Neural cell (in vitro differentiated cells): ENCODE data around the gene TBC1D19.

Experiments used
- EZH2 ChIP-seq: fragments of 200-600, 300-800 bp; shearing (Covaris generic), sonication (generic); IDR thresholded peaks from 2 replicates; pipeline ENCODE4 v1.6.1; 2014; ENCODE audit warnings: antibody characterized with exemption, low read length, borderline replicate concordance, mild to moderate bottlenecking; ENCODE audit not compliant: insufficient read depth, poor library complexity, severe bottlenecking
- POLR2AphosphoS5 ChIP-seq: IDR thresholded peaks from 2 replicates; pipeline ENCODE4 v1.6.1; 2012
- RAD21 ChIP-seq: fragments of 450-650 bp; conservative IDR thresholded peaks from 2 replicates; pipeline ENCODE4 v1.6.1; 2014; ENCODE audit warnings: antibody characterized with exemption, mild to moderate bottlenecking, moderate library complexity
- TF ChIP-seq, protein P1 (sequence below): fragments of 450-650 bp; IDR thresholded peaks from 2 replicates; pipeline ENCODE4 v1.5.1; 2014; ENCODE audit warnings: antibody characterized with exemption, mild to moderate bottlenecking, moderate library complexity; ENCODE audit not compliant: poor library complexity, severe bottlenecking
- TF ChIP-seq, protein P2 (sequence below): IDR thresholded peaks from 2 replicates; pipeline ENCODE4 v1.6.1; 2012; ENCODE audit warnings: borderline replicate concordance

DNA sequence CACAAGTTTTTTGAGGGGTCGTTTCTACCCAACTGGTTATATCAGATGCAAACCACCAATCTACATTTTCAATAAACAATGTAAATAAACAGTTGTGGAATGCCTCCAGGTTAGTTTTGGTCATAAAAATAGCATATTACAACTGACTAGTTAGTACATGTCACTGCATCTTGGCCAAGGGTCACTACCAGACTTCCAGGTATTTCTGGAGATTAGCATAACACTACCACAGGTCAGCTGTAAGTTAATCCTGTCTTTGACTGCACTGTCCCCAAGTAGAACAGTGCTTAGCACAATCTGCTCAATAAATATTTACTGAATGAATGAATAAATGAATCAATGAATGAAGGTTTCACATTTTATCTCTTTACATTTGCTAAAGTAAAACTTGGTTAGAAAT, 64.4 kb downstream of the TBC1D19 start:
- TF ChIP-seq EZH2: no peak
- TF ChIP-seq, protein P1, sequence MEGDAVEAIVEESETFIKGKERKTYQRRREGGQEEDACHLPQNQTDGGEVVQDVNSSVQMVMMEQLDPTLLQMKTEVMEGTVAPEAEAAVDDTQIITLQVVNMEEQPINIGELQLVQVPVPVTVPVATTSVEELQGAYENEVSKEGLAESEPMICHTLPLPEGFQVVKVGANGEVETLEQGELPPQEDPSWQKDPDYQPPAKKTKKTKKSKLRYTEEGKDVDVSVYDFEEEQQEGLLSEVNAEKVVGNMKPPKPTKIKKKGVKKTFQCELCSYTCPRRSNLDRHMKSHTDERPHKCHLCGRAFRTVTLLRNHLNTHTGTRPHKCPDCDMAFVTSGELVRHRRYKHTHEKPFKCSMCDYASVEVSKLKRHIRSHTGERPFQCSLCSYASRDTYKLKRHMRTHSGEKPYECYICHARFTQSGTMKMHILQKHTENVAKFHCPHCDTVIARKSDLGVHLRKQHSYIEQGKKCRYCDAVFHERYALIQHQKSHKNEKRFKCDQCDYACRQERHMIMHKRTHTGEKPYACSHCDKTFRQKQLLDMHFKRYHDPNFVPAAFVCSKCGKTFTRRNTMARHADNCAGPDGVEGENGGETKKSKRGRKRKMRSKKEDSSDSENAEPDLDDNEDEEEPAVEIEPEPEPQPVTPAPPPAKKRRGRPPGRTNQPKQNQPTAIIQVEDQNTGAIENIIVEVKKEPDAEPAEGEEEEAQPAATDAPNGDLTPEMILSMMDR: no peak
- no peak for TF ChIP-seq POLR2AphosphoS5
- no peak for TF ChIP-seq RAD21
- TF ChIP-seq, protein P2, sequence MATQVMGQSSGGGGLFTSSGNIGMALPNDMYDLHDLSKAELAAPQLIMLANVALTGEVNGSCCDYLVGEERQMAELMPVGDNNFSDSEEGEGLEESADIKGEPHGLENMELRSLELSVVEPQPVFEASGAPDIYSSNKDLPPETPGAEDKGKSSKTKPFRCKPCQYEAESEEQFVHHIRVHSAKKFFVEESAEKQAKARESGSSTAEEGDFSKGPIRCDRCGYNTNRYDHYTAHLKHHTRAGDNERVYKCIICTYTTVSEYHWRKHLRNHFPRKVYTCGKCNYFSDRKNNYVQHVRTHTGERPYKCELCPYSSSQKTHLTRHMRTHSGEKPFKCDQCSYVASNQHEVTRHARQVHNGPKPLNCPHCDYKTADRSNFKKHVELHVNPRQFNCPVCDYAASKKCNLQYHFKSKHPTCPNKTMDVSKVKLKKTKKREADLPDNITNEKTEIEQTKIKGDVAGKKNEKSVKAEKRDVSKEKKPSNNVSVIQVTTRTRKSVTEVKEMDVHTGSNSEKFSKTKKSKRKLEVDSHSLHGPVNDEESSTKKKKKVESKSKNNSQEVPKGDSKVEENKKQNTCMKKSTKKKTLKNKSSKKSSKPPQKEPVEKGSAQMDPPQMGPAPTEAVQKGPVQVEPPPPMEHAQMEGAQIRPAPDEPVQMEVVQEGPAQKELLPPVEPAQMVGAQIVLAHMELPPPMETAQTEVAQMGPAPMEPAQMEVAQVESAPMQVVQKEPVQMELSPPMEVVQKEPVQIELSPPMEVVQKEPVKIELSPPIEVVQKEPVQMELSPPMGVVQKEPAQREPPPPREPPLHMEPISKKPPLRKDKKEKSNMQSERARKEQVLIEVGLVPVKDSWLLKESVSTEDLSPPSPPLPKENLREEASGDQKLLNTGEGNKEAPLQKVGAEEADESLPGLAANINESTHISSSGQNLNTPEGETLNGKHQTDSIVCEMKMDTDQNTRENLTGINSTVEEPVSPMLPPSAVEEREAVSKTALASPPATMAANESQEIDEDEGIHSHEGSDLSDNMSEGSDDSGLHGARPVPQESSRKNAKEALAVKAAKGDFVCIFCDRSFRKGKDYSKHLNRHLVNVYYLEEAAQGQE: no peak
